ENCODE data around the gene LKAAEAR1.
"Not testable (repeated sequence)": the region's sequence is repeated elsewhere in the genome, so short reads cannot be mapped to it uniquely, and the experiment has no call there.

The LKAAEAR1 gene

GRCh38 chr20:64091770-64092169, 7.6 kb upstream of the LKAAEAR1 start:
- TF ChIP-seq CTCF (conservative IDR thresholded peaks at IDR 0.05): no peak
- no peak overlapping the region for H3K27ac ChIP-seq

- TF ChIP-seq CTCF (conservative IDR thresholded peaks at IDR 0.05): no peak
- H3K27ac ChIP-seq: no peak overlapping the region
Observed at GRCh38 chr20:64091340-64091739, 7.1 kb upstream of the LKAAEAR1 start.

GRCh38 chr20:64090165-64090564, 6.0 kb upstream of the LKAAEAR1 start:
- no peak for TF ChIP-seq CTCF (conservative IDR thresholded peaks at IDR 0.05)
- no peak overlapping the region for H3K27ac ChIP-seq

GRCh38 chr20:64088586-64088985, 4.4 kb upstream of the LKAAEAR1 start:
- H3K27ac ChIP-seq: not testable (repeated sequence)

GRCh38 chr20:64087226-64087825, 3.1 kb upstream of the LKAAEAR1 start:
- H3K27ac ChIP-seq: not testable (repeated sequence)

- no peak for TF ChIP-seq CTCF (conservative IDR thresholded peaks at IDR 0.05)
- H3K27ac ChIP-seq: no peak overlapping the region
Observed at GRCh38 chr20:64086801-64087200, 2.6 kb upstream of the LKAAEAR1 start.

- peak overlapping the region; percentile 71; the same call in 1 of the 2 replicates for H3K27ac ChIP-seq
- no peak for TF ChIP-seq CTCF (conservative IDR thresholded peaks at IDR 0.05)
Observed at GRCh38 chr20:64084685-64085152, 521 bp upstream of the LKAAEAR1 start.

- peak; percentile 91 for TF ChIP-seq CTCF (conservative IDR thresholded peaks at IDR 0.05)
- H3K27ac ChIP-seq: peak overlapping the region; percentile 71; the same call in 1 of the 2 replicates
Observed at GRCh38 chr20:64083378-64083803, 807 bp downstream of the LKAAEAR1 start.

Measured in VCaP (cell line).